ENCODE measurements around the gene ACCS.

ACCS gene, protein sequence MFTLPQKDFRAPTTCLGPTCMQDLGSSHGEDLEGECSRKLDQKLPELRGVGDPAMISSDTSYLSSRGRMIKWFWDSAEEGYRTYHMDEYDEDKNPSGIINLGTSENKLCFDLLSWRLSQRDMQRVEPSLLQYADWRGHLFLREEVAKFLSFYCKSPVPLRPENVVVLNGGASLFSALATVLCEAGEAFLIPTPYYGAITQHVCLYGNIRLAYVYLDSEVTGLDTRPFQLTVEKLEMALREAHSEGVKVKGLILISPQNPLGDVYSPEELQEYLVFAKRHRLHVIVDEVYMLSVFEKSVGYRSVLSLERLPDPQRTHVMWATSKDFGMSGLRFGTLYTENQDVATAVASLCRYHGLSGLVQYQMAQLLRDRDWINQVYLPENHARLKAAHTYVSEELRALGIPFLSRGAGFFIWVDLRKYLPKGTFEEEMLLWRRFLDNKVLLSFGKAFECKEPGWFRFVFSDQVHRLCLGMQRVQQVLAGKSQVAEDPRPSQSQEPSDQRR

DNA sequence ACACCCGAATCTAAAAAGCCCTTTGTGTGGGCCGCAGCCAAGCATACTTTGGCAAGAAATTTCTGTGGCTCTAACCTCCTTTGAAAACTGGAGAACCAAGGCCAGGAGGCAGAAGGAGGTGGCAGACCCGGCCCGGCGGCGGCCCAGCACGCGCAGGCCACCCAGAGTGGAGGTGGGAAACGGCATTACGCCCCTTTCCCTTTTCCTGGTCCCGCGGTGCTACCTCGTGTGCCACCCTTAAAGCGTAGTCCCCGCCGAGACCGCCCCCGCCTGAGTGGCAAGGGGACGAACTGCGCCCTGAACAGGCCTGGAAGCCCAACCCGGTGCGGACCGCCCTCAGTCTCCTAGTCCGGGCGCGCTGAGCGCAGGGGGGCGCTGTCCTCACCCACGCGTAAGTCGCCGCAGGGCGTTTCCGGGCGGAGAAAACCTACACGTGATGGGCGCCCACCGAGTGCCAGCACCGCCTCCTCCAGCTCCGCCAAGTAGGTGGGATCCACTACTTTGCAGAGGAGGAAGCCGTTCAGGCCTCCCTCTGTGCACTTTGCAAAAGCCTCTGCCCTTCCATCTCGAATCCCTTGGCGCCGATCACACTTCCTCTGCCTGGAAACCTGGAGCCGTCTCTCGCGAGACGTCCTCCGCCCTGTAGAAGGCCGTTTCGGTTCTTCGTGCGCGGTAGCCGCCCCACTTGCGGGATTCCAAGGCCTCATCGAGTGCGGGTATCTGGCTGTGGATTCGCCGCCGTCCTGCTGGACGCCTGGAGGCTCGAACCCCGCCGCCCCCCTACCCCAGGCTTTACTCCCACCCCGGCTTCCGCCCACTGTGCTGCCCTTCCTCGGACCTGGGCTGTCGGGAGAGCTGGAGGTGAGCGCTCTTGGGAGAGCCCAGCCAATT, at the start of gene ACCS:
Gene ACCS (plus strand): TSS at position 430 of the 891 bp plus-strand sequence. CDS start 1,358 bp downstream, outside the sequence.
- peak; percentile 75 to 78 for DNase-seq (ENCODE audit: low read depth in 2 of 2)

GRCh38 chr11:44016546-44017442, 49.3 kb upstream of the ACCS start:
- no peak for DNase-seq (ENCODE audit: low read depth in 2 of 2)

DNA sequence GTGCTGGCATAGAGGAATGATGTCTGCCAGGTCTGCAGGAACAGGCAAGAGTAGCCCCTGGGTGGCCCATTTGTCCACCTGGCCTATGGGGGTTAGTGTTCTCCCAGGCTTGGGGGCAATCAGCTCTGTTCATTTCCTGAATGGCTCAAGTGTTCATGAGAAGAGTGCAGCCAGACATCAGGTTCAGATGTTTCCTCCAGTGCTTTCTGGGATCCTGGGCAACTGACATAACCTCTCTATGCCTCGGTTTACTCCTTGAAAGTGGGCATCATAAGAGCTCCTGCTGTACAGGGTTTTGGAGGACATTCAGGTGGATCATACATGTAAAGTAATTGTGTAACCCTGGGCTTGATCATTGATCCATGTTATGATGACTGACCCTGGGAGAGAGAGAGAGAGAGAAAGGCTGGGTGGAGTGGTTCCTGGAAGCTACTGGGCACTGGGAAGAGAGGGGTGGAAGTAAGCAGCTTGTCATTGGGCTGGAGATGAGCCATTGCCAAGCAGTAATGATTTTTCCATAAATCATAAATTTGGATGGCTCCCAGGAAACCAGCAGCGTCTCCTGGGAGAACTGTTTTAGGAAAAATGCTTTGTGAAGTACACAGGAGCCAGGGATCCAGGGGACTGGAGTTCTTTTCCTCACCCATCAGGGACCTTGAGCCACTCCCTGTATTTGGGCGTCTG, 48.5 kb upstream of the ACCS start:
- no peak for DNase-seq (ENCODE audit: low read depth in 2 of 2)

- no peak for DNase-seq (ENCODE audit: low read depth in 2 of 2)
Measured at GRCh38 chr11:44018127-44018521, 47.9 kb upstream of the ACCS start.

- DNase-seq (ENCODE audit: low read depth in 2 of 2) = no peak
Measured at GRCh38 chr11:44018829-44019228, 47.2 kb upstream of the ACCS start.

DNA sequence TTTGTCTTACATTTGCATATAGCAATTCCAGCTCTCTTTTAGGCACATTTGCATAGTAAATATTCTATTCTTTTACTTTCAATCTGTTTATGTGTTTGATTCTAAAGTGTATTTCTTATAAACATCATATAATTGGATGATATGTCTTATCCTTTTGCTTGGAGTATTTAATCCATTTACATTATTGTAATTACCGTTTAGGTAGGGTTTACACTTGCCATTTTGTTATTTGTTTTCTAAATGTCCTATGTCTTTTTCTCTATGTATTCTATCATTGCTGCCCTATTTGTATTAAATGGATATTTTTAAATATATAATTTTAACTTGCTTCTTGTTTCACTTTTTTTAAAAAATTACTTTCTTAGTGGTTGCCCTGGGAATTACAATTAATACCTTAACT, 41.1 kb upstream of the ACCS start:
- no peak for DNase-seq (ENCODE audit: low read depth in 2 of 2)

GRCh38 chr11:44025727-44026126, 40.3 kb upstream of the ACCS start:
- no peak for DNase-seq (ENCODE audit: low read depth in 2 of 2)

DNA sequence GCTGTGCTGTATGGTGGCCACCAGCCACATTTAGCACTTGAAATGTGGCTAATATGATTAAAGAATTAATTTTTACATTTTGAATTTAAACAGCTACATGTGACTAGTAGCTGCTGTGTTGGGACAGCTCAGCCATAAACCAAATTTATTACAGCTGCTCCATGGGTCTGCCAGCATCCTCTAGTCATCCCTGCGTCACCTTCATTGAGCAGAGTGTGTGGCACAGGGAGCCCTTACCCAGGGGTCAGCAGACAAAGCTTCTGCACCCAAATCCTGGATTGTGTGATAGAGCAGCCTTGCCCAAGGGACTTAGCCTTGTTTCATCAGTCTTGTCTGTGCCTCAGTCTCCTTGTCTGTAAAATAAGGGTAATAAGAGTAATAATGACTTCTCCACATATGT, 37.7 kb upstream of the ACCS start:
- DNase-seq (ENCODE audit: low read depth in 2 of 2) = no peak

DNA sequence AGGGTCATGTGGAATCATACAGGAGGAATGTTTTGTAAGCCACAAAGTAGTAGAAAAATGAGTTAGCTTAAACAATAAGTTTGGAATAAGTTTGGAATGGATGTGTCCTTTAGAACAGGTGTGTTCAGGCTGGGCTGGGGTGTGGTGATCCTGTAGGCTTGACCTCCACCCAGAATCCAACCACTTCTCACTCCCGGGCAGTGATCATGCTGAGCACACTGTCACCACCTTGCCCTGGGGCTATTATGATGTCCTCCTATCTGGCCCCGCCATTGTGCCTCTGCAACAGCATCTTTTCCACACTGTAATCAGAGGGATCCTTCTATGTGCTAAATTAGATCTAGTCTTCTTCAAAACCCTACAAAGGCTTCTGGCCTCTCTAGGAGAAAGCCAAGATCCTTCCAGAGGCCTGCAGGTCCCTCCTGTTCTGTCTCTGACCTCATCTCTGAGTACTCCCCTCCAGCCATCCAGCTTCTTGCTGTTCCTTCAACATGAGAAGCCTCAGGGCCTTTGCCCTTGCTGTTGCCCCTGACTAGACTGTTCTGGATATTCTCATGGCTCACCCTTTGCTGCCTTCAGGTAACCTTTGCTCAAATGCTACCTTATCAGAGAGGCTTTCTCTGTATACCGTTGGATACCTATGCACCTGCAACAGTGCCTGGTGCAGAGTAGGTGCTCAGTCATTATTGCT, 37.1 kb upstream of the ACCS start:
- DNase-seq (ENCODE audit: low read depth in 2 of 2) = no peak

DNA sequence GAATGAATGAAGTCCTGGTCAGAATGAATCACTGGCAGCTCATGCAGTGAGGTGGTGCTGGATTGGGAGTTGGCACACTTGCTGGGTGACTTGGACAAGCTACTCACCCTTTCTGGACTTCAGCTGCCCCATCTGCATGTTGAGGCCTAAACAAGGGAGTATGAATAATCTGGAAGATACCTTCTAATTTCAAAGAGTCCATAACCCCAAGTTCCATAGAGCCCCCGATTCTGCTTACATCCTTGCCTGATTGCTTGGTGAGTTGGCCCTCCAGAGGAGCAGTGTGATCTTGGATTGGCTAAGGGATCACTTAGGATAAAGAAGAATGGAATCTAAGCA, 36.6 kb upstream of the ACCS start:
- DNase-seq (ENCODE audit: low read depth in 2 of 2) = no peak

- no peak for DNase-seq (ENCODE audit: low read depth in 2 of 2)
Measured at GRCh38 chr11:44029977-44030911, 35.8 kb upstream of the ACCS start.

DNA sequence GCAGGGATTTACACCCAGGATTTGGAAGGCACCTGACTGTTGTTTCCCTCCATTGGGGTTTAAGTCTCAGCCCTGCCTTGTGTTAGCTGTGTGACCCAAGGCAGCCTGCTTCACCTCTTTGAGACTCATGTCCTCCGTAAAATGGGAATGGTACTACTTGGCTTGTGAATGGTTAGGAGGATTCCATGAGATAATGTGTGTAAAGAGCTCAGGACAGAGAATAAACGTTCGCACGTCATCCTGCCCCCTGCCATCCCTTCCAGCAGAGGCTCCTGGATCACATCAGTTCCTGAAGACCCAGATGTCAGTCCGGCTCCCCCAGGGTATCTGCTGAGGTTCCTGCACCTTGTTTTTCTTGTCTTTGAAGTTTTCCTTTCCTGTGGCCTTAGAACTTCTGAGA, 35.1 kb upstream of the ACCS start:
- no peak for DNase-seq (ENCODE audit: low read depth in 2 of 2)

DNA sequence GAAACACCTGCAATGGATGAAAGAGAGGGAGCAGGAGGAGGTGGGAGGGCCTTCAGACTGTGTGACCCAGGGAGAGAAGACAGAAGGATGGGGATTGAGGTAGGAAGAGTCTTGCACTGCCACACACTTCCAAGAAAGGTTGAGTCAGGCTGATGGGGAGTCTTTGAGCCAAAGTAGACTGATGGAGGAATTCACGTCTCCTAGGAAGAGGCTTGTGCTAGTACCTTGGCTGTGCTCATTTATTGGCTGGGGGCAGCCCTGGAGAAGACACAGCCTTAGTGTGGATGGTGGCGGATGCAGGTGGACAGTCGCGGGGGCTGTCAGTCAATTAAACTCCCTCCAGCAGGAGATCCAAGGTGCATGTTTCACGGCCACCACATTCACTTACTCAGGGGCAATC, 34.5 kb upstream of the ACCS start:
- DNase-seq (ENCODE audit: low read depth in 2 of 2) = no peak

- DNase-seq (ENCODE audit: low read depth in 2 of 2) = no peak
Measured at GRCh38 chr11:44032299-44033085, 33.6 kb upstream of the ACCS start.

- DNase-seq (ENCODE audit: low read depth in 2 of 2) = no peak
Measured at GRCh38 chr11:44033411-44033850, 32.6 kb upstream of the ACCS start.

DNA sequence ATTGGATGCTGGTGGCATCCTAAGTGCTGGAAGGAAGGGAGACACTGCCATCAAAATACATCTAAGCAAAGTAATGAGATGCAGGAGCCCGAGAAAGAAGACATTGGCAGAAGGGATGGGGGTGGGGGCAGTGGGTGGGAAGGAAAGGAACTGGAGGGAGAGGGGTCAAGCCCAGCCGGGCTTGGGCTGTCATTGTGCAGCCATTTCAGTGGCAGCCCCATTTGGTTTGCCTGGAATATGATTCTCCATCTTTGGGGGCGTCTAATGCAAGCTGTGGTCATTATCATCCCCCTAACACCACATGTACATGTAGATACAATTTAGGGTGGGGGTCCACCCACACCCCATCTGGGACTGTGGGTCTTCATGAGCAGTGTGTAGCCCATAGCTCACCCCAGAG, 32.2 kb upstream of the ACCS start:
- DNase-seq (ENCODE audit: low read depth in 2 of 2) = no peak

GRCh38 chr11:44034639-44035038, 31.4 kb upstream of the ACCS start:
- no peak for DNase-seq (ENCODE audit: low read depth in 2 of 2)

DNA sequence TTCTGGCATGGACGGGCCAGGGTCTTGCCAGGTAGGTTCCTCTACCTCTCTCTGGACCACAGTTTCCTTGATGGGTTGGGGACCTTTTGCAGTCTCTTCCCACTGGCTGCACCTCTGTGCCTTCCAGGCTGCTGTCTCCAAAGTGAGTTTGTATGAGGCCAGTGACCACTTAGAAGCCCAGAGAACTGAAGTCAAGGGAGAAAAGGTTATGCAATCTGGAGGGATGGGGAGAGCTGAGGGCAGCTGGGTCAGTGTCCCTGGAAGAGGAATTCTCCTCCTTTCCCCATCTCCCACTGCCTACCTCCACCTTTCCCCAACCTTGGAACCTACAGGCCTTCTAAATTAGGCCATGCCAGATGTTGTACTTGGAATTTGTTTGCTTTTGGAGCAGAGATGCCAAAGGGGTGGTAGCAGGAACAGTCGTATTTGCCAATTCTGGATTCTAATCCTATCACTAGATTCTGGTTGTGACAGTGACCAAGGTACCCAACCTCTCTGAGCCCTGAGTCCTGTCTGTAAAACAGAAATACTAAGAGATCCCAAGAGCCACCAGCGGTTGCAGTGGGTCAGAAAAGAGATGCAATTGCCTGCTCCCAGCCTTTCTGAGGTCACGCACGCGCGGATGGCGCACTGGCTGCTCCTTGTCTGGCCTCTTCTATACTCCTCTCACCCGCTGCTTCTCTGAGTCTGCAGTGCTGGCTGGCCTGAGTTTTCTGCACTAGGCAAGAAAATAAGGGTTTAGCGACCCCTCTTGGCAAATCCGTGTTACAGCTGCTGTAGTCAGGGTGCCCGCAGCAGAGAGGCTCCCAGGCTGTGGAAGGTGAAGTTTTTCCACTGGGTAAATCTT, 29.0 kb upstream of the ACCS start:
- peak; percentile 13 to 34 for DNase-seq (ENCODE audit: low read depth in 2 of 2)

Measured in stimulated activated CD4-positive, alpha-beta T cell treated with anti-CD3 and anti-CD28 coated beads, Interleukin-15, amount 100 ng/mL, for 48 hours (primary cell).